ENCODE data around the gene CCDC63. TPM values are rescaled to one million over a fixed set of nuclear protein-coding genes. Genes with fewer than 3 reads are reported as not detected.
"Not testable (repeated sequence)": the region's sequence is repeated elsewhere in the genome, so short reads cannot be mapped to it uniquely, and the experiment has no call there.

Gene CCDC63
- total RNA-seq, 1 experiment from 2014 or later, result not detected

DNA sequence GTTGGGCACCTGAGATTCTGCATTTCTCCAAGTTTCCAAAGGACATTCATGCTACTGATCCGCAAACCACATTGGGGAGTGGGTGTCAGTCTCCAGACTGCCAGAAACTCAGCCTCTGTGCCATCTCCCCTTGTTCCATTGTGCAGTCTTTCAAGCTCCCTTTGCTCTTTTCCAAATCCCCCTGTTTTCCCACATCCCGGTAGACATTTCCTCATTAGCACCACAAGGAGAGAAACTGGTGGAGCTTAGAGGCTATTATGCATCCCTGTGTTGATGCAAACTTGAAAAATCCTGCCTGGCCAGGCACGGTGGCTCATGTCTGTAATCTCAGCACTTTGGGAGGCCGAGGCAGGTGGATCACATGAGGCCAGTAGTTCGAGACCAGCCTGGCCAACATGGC, 10.7 kb downstream of the CCDC63 start:
- H3K4me3 ChIP-seq (ENCODE audit: low read depth in 2 of 2, low read length in 2 of 2), result no peak overlapping the region
- H3K36me3 ChIP-seq (ENCODE audit: control insufficient read depth, insufficient read depth, low read length), result no peaks in the 10 kb centered on the region
- DNase-seq (ENCODE audit: low read depth, low spot score), result no peak
- ATAC-seq, result no peak
- H3K4me1 ChIP-seq (ENCODE audit: control insufficient read depth, insufficient read depth, low read length), result no peaks in the 10 kb centered on the region
- ChIA-PET POLR2A (interaction anchor here (0.6 kb wide), 1 partner anchor 386 kb away, joined by 5 read pairs; no protein-coding TSS in a partner anchor), CTCF (interaction anchor here (0.6 kb wide), 1 partner anchor 317 kb away, joined by 7 read pairs; no protein-coding TSS in a partner anchor)
- intact Hi-C loops (cut with micrococcal nuclease; ENCODE audit: unreplicated experiment) (no loop called here), in situ Hi-C loops (cut with HindIII; ENCODE audit: low pct_unique_long_range_greater_than_20kb, low sequenced_read_pairs) (no loop called here)
- no peak overlapping the region for H3K27ac ChIP-seq (ENCODE audit: low read length)
- BruUV-seq (replicated peaks), result no TSS peak
- no peaks in the 10 kb centered on the region for H3K9me3 ChIP-seq (ENCODE audit: control insufficient read depth, insufficient read depth, low read depth, low read length)
- TF ChIP-seq, protein P1, sequence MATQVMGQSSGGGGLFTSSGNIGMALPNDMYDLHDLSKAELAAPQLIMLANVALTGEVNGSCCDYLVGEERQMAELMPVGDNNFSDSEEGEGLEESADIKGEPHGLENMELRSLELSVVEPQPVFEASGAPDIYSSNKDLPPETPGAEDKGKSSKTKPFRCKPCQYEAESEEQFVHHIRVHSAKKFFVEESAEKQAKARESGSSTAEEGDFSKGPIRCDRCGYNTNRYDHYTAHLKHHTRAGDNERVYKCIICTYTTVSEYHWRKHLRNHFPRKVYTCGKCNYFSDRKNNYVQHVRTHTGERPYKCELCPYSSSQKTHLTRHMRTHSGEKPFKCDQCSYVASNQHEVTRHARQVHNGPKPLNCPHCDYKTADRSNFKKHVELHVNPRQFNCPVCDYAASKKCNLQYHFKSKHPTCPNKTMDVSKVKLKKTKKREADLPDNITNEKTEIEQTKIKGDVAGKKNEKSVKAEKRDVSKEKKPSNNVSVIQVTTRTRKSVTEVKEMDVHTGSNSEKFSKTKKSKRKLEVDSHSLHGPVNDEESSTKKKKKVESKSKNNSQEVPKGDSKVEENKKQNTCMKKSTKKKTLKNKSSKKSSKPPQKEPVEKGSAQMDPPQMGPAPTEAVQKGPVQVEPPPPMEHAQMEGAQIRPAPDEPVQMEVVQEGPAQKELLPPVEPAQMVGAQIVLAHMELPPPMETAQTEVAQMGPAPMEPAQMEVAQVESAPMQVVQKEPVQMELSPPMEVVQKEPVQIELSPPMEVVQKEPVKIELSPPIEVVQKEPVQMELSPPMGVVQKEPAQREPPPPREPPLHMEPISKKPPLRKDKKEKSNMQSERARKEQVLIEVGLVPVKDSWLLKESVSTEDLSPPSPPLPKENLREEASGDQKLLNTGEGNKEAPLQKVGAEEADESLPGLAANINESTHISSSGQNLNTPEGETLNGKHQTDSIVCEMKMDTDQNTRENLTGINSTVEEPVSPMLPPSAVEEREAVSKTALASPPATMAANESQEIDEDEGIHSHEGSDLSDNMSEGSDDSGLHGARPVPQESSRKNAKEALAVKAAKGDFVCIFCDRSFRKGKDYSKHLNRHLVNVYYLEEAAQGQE (IDR thresholded peaks at IDR 0.05; ENCODE audit: insufficient read depth in 1 of 2, low read depth in 2 of 2, low read length in 1 of 2), result no peak
- TF ChIP-seq SIN3A (IDR thresholded peaks at IDR 0.05; ENCODE audit: borderline replicate concordance, insufficient read depth, low read depth, low read length), result no peak
- no peak for TF ChIP-seq TCF7L2 (IDR thresholded peaks at IDR 0.05; ENCODE audit: low read depth, low read length)
- TF ChIP-seq POLR2AphosphoS5 (IDR thresholded peaks at IDR 0.05; ENCODE audit: low read depth, low read length), result no peak
- TF ChIP-seq, protein P2, sequence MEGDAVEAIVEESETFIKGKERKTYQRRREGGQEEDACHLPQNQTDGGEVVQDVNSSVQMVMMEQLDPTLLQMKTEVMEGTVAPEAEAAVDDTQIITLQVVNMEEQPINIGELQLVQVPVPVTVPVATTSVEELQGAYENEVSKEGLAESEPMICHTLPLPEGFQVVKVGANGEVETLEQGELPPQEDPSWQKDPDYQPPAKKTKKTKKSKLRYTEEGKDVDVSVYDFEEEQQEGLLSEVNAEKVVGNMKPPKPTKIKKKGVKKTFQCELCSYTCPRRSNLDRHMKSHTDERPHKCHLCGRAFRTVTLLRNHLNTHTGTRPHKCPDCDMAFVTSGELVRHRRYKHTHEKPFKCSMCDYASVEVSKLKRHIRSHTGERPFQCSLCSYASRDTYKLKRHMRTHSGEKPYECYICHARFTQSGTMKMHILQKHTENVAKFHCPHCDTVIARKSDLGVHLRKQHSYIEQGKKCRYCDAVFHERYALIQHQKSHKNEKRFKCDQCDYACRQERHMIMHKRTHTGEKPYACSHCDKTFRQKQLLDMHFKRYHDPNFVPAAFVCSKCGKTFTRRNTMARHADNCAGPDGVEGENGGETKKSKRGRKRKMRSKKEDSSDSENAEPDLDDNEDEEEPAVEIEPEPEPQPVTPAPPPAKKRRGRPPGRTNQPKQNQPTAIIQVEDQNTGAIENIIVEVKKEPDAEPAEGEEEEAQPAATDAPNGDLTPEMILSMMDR (IDR thresholded peaks at IDR 0.05), result no peak
- no peaks in the 10 kb centered on the region for H3K27me3 ChIP-seq (ENCODE audit: control insufficient read depth, insufficient read depth, low read length)

DNA sequence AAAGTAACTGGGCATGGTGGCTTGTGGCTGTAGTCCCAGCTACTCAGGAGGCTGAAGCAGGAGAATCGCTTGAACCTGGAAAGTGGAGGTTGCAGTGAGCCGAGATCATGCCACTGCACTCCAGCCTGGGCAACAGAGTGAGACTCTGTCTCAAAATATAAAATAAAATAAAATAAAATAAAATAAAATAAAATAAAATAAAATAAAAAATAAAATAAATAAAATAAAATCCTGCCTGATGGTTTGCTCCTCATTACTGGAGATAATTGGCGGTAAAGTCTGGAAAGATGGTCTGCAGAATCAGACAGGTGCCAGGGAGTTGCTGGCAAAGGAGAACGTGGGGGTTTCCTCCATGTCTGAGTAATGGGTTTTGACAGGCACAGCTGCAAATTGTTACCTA, 11.2 kb downstream of the CCDC63 start:
- in situ Hi-C loops (cut with HindIII; ENCODE audit: low pct_unique_long_range_greater_than_20kb, low sequenced_read_pairs); CTCF ChIA-PET; ATAC-seq; H3K27me3 ChIP-seq (ENCODE audit: control insufficient read depth, insufficient read depth, low read length); intact Hi-C loops (cut with micrococcal nuclease; ENCODE audit: unreplicated experiment); H3K4me3 ChIP-seq (ENCODE audit: low read depth in 2 of 2, low read length in 2 of 2); BruUV-seq (replicated peaks); H3K27ac ChIP-seq (ENCODE audit: low read length); DNase-seq (ENCODE audit: low read depth, low spot score); POLR2A ChIA-PET; H3K4me1 ChIP-seq (ENCODE audit: control insufficient read depth, insufficient read depth, low read length); H3K36me3 ChIP-seq (ENCODE audit: control insufficient read depth, insufficient read depth, low read length); H3K9me3 ChIP-seq (ENCODE audit: control insufficient read depth, insufficient read depth, low read depth, low read length): not testable (repeated sequence)

DNA sequence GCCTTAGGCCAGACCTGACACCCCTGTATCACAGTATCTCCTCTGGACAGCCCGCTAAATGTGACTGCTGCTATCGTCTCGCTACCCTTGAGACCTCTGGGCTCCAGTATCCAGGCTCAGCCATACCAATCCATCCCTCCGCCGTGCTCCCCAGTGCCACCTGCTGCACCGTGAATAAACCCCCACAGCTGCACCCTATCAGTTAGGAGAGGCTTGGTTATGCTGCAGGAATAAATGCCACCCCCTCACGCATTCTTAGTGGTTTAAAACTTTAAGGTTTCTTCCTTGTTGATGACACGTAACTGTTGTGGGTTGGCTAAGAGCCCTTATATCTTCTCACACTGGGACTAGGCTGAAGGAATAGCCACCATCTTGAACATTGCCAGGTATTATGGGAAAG, 12.1 kb downstream of the CCDC63 start:
- no peaks in the 10 kb centered on the region for H3K9me3 ChIP-seq (ENCODE audit: control insufficient read depth, insufficient read depth, low read depth, low read length)
- no peaks in the 10 kb centered on the region for H3K27me3 ChIP-seq (ENCODE audit: control insufficient read depth, insufficient read depth, low read length)
- in situ Hi-C loops (cut with HindIII; ENCODE audit: low pct_unique_long_range_greater_than_20kb, low sequenced_read_pairs), result no loop called here
- H3K4me1 ChIP-seq (ENCODE audit: control insufficient read depth, insufficient read depth, low read length), result no peaks in the 10 kb centered on the region
- ChIA-PET POLR2A (no interaction called here), CTCF (no interaction called here)
- BruUV-seq (replicated peaks), result no TSS peak
- intact Hi-C loops (cut with micrococcal nuclease; ENCODE audit: unreplicated experiment), result no loop called here
- ATAC-seq (peak; percentile 60; the same call in 1 of the 2 replicates), DNase-seq (ENCODE audit: low read depth, low spot score) (no peak)
- no peak overlapping the region for H3K4me3 ChIP-seq (ENCODE audit: low read depth in 2 of 2, low read length in 2 of 2)
- H3K36me3 ChIP-seq (ENCODE audit: control insufficient read depth, insufficient read depth, low read length), result no peaks in the 10 kb centered on the region
- TF ChIP-seq SIN3A (IDR thresholded peaks at IDR 0.05; ENCODE audit: borderline replicate concordance, insufficient read depth, low read depth, low read length), result no peak
- TF ChIP-seq, protein P1 (IDR thresholded peaks at IDR 0.05; ENCODE audit: insufficient read depth in 1 of 2, low read depth in 2 of 2, low read length in 1 of 2), result no peak
- TF ChIP-seq POLR2AphosphoS5 (IDR thresholded peaks at IDR 0.05; ENCODE audit: low read depth, low read length), result no peak
- TF ChIP-seq TCF7L2 (IDR thresholded peaks at IDR 0.05; ENCODE audit: low read depth, low read length), result no peak
- TF ChIP-seq, protein P2 (IDR thresholded peaks at IDR 0.05), result no peak
- no peak overlapping the region for H3K27ac ChIP-seq (ENCODE audit: low read length)

All from Panc1 (cell line).